Measurements from ENCODE around the gene KIAA1210.
"Not testable (repeated sequence)": the region's sequence is repeated elsewhere in the genome, so short reads cannot be mapped to it uniquely, and the experiment has no call there.

KIAA1210 gene

GRCh38 chrX:119036107-119037029 lies 91.2 kb downstream of the KIAA1210 start:
- no peak for DNase-seq (ENCODE audit: low spot score)

- no peak for DNase-seq (ENCODE audit: low spot score)
Measured at GRCh38 chrX:119030990-119031389, 96.6 kb downstream of the KIAA1210 start.

GRCh38 chrX:119029656-119030055 lies 98.0 kb downstream of the KIAA1210 start:
- DNase-seq (ENCODE audit: low spot score), result not testable (repeated sequence)

- DNase-seq (ENCODE audit: low spot score), result no peak
Measured at GRCh38 chrX:119028733-119029330, 98.8 kb downstream of the KIAA1210 start.
